ENCODE data around the gene IFT57. TPM values are rescaled to one million over a fixed set of nuclear protein-coding genes. Genes with fewer than 3 reads are reported as not detected.

IFT57 gene
- total RNA-seq, 1 donor = 74.9 TPM

DNA sequence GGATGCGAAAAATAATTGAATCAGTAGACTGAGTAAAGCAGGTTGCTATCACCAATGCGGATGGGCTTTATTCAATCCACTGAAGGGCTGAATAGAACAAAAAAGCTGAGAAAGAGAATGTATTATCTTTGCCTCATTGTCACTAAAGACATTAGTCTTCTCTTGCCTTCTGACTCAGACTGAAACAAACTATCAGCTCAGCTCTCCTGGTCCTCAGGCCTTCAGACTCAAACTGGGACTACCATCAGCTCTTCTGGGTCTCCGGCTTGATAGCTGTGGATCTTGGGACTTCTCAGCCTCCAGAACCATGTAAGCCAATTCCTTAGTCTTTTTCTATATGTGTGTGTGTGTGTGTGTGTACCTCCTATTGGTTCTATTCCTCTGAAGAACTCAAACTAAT is 12.6 kb downstream of the IFT57 start:
- no peaks in the 10 kb centered on the region for H3K27me3 ChIP-seq (ENCODE audit: insufficient read depth, low read length)
- no peak overlapping the region for H3K27ac ChIP-seq (ENCODE audit: low read depth, low read length)
- no peaks in the 10 kb centered on the region for H3K4me1 ChIP-seq (ENCODE audit: insufficient read depth, low read length)
- H3K79me2 ChIP-seq (ENCODE audit: insufficient read depth, low read length) = no peaks in the 10 kb centered on the region
- H4K20me1 ChIP-seq (ENCODE audit: insufficient read depth, low read length) = no peaks in the 10 kb centered on the region
- H3K4me2 ChIP-seq (ENCODE audit: insufficient read depth, low read length) = no peak overlapping the region
- TF ChIP-seq, protein P1, sequence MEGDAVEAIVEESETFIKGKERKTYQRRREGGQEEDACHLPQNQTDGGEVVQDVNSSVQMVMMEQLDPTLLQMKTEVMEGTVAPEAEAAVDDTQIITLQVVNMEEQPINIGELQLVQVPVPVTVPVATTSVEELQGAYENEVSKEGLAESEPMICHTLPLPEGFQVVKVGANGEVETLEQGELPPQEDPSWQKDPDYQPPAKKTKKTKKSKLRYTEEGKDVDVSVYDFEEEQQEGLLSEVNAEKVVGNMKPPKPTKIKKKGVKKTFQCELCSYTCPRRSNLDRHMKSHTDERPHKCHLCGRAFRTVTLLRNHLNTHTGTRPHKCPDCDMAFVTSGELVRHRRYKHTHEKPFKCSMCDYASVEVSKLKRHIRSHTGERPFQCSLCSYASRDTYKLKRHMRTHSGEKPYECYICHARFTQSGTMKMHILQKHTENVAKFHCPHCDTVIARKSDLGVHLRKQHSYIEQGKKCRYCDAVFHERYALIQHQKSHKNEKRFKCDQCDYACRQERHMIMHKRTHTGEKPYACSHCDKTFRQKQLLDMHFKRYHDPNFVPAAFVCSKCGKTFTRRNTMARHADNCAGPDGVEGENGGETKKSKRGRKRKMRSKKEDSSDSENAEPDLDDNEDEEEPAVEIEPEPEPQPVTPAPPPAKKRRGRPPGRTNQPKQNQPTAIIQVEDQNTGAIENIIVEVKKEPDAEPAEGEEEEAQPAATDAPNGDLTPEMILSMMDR (IDR thresholded peaks at IDR 0.05; ENCODE audit: extremely low read depth, low read depth, low read length) = no peak
- no peak overlapping the region for H2AFZ ChIP-seq (ENCODE audit: low read length)
- no peak overlapping the region for H3K4me3 ChIP-seq (ENCODE audit: insufficient read depth, low read length)
- DNase-seq (ENCODE audit: insufficient read length, low spot score, missing footprints) = no peak
- peaks cover 12% of the 10 kb centered on the region for H3K36me3 ChIP-seq (ENCODE audit: insufficient read depth, low read length)
- H3K9me3 ChIP-seq (ENCODE audit: low read depth, low read length) = no peaks in the 10 kb centered on the region

DNA sequence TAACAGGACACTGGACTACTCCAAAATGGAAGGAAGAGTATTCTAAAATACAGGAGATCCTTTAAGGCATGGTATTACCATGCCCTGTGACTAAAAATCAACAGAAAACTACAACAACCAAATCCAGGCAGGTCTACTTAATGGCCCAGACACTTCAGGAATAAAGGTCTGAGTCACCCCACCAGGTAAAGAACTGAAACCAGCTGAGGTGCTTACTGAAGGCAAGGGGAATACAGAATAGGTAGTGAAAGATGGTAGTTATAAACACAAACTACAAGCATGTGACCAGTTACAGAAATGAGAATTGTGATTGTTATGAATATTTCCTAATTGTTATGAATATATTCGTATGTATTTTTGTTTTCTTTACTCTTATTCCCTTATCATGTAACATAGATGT is 13.4 kb downstream of the IFT57 start:
- no peaks in the 10 kb centered on the region for H3K27me3 ChIP-seq (ENCODE audit: insufficient read depth, low read length)
- H3K27ac ChIP-seq (ENCODE audit: low read depth, low read length) = no peak overlapping the region
- no peak overlapping the region for H3K4me2 ChIP-seq (ENCODE audit: insufficient read depth, low read length)
- no peak for DNase-seq (ENCODE audit: insufficient read length, low spot score, missing footprints)
- H3K4me1 ChIP-seq (ENCODE audit: insufficient read depth, low read length) = no peaks in the 10 kb centered on the region
- H3K79me2 ChIP-seq (ENCODE audit: insufficient read depth, low read length) = no peaks in the 10 kb centered on the region
- H3K4me3 ChIP-seq (ENCODE audit: insufficient read depth, low read length) = no peak overlapping the region
- H4K20me1 ChIP-seq (ENCODE audit: insufficient read depth, low read length) = no peaks in the 10 kb centered on the region
- H3K36me3 ChIP-seq (ENCODE audit: insufficient read depth, low read length) = peaks cover 12% of the 10 kb centered on the region
- no peak overlapping the region for H2AFZ ChIP-seq (ENCODE audit: low read length)
- H3K9me3 ChIP-seq (ENCODE audit: low read depth, low read length) = no peaks in the 10 kb centered on the region
- TF ChIP-seq, protein P1 (IDR thresholded peaks at IDR 0.05; ENCODE audit: extremely low read depth, low read depth, low read length) = no peak

DNA sequence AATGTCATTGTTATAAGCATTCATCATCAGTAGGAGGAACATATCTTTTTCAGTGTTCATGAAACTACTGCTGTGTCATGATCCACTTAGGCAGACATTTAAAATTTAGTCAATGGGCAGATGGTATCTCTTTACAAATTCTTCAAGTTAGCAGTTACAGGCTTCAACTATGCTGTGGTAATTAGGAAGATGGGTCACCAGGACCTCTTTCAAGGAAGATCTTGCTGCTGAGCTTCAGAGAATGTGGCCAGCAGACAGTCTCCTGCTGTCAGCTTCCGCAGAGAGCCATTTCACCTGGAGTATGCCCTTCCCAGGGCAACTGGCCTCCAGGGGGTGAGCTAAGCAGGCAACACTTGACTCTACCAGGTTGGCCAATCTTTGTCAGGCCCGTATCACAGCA is 19.4 kb downstream of the IFT57 start:
- DNase-seq (ENCODE audit: insufficient read length, low spot score, missing footprints) = peak; percentile 21
- Histone ChIP-seq H3K4me3 (ENCODE audit: insufficient read depth, low read length) (no peak overlapping the region), H3K4me2 (ENCODE audit: insufficient read depth, low read length) (peak overlapping the region; percentile 69), H3K36me3 (ENCODE audit: insufficient read depth, low read length) (peaks cover 3% of the 10 kb centered on the region), H3K79me2 (ENCODE audit: insufficient read depth, low read length) (no peaks in the 10 kb centered on the region), H3K4me1 (ENCODE audit: insufficient read depth, low read length) (peaks cover 25% of the 10 kb centered on the region), H4K20me1 (ENCODE audit: insufficient read depth, low read length) (no peaks in the 10 kb centered on the region), H3K27me3 (ENCODE audit: insufficient read depth, low read length) (no peaks in the 10 kb centered on the region), H2AFZ (ENCODE audit: low read length) (peak overlapping the region; percentile 42), H3K9me3 (ENCODE audit: low read depth, low read length) (no peaks in the 10 kb centered on the region), H3K27ac (ENCODE audit: low read depth, low read length) (peak overlapping the region; percentile 95)
- TF ChIP-seq, protein P1 (IDR thresholded peaks at IDR 0.05; ENCODE audit: extremely low read depth, low read depth, low read length) = no peak

DNA sequence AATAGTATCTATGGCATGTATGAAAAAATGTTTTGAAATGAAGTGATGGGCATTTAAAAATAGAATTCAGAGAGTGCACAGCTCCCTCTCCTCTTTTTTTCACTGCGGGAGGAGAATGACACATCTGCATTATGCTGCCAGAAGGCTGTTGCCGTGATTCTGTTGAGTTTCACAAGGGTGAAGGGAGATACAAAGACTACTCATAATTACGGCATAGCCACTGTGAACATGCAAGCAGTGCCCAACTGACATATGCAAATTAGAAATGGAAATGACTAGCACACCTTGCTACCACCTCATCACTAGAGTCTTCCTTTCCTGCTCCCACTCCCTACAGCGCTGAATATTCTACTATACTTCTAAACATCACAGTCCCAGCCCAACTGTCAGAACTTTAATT is 20.1 kb downstream of the IFT57 start:
- H4K20me1 ChIP-seq (ENCODE audit: insufficient read depth, low read length) = no peaks in the 10 kb centered on the region
- peak overlapping the region; percentile 69 for H3K4me2 ChIP-seq (ENCODE audit: insufficient read depth, low read length)
- no peaks in the 10 kb centered on the region for H3K9me3 ChIP-seq (ENCODE audit: low read depth, low read length)
- DNase-seq (ENCODE audit: insufficient read length, low spot score, missing footprints) = no peak
- H2AFZ ChIP-seq (ENCODE audit: low read length) = no peak overlapping the region
- no peaks in the 10 kb centered on the region for H3K79me2 ChIP-seq (ENCODE audit: insufficient read depth, low read length)
- H3K4me3 ChIP-seq (ENCODE audit: insufficient read depth, low read length) = peak overlapping the region; percentile 21
- TF ChIP-seq, protein P1 (IDR thresholded peaks at IDR 0.05; ENCODE audit: extremely low read depth, low read depth, low read length) = no peak
- H3K36me3 ChIP-seq (ENCODE audit: insufficient read depth, low read length) = peaks cover 2% of the 10 kb centered on the region
- peaks cover 25% of the 10 kb centered on the region for H3K4me1 ChIP-seq (ENCODE audit: insufficient read depth, low read length)
- H3K27me3 ChIP-seq (ENCODE audit: insufficient read depth, low read length) = no peaks in the 10 kb centered on the region
- peak overlapping the region; percentile 95 for H3K27ac ChIP-seq (ENCODE audit: low read depth, low read length)
